Embryonic facial prominence (tissue), 1 donor: ENCODE results near the gene PPCS.
A peak's percentile ranks its signal among the peaks of the same experiment; 100 is the strongest.
"Not testable (repeated sequence)": the region's sequence is repeated elsewhere in the genome, so short reads cannot be mapped to it uniquely, and the experiment has no call there.

Experiments
- DNase-seq: peaks from one replicate; pipeline ENCODE4 v3.0.0-alpha.2; 2016; ENCODE audit errors: extremely low spot score

Gene PPCS

GRCh38 chr1:42453386-42453785 is 3.0 kb upstream of the PPCS start:
- DNase-seq: no peak

DNA sequence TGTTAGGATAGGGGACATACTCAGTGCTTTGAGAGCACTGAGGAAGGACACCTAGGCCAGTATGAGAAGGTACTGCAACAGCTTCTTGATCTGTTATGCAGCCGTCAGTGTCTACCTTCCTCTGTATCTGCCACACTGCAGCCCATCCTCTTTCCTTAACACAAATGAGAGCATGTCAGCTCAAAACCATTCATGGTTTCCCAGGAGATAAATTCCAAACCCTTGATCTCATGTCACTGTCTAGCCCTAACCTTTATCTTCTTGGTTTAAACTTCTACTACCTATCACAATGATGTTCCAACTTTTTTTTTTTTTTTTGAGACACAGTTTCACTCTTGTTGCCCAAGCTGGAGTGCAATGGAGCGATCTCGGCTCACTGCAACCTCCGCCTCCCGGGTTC is 1.9 kb upstream of the PPCS start:
- DNase-seq: no peak

- no peak for DNase-seq
Measured at GRCh38 chr1:42456754-42457089, 379 bp downstream of the PPCS start.

DNA sequence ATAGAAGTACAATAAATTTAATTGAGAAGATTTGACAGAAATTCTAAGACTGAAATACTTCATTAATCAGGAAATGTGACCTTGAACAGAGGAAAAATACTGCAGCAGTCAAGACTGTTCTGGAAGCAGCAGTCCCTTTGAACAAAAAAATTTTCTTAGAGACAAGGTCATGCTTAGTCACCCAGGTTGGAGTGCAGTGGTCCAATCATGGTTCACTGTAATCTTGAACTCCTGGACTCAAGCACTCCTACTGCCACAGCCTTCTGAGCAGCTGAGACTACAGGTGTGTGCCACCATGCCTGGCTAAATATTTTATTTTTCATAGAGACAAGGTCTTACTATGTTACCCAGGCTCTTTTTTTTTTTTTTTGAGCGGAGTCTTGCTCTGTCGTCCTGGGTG is 4.9 kb downstream of the PPCS start:
- no peak for DNase-seq

DNA sequence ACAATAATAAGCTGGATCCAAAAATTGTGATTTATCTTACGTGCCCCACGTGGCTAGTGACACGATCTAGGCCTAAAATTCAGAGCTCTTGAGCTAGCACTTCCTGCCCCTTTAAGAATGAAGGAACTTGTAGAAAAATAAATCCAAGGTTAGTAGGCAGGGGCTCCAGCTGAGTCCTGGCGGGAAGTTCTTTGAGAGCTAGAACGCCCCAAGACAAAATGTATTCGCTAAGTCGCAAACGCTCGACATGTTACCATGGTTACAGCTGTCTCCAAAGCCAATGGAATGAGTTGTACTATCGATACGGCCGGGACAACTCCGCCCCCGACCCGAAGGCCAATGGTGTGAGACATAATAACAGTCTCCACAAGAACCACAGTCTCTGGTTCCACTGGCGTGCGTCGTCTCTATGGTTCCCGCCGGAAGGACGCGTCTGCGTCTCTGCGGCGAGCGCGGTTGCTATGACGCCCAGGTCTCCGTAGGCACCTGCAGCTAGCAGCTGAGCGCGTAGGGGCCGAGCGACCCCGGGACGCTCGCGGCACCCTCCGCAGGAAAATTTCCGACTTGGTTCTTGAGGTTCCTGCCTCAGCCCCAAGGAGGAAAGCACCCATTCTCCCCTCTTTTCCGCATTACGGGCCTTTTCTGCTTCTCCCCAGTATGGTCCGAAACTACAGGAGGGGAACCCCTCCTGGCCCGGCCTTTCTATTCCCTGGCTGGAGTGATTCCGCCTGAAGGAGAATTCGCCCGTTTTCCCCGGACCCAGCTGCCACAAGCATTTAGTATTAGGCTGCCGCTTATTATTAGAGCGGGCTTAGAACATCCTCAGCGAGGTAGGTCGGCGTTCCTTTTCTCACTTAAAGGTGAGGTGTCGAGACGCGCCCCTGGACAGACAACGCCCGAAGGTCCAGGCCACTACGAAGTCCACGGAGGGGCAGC is 6.8 kb downstream of the PPCS start, which contains the start of gene CCDC30:
CCDC30 (plus strand) TSS at position 459 of the 936 bp plus-strand sequence. CDS start 17,266 bp downstream, outside the sequence.
- DNase-seq: peak; percentile 96

DNA sequence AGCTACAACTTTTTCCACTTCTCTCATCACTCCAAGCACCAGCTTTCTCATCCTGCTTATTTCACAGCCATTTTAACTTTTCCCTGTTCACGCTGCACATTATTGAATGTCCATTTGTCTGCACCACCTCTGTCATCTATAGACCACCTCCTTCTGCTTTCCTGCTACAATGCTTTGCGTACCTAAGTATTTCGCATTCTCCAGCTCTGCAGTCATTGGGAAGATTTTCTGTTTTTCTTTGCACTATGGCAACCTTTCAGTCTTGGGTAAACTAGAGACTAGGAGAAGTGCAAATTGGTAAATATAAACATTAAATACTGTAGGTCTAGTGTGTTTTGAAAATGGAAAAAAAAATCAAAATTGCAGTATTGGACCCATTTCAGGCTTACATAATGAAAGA is 7.6 kb downstream of the PPCS start:
- no peak for DNase-seq

- no peak for DNase-seq
Measured at GRCh38 chr1:42466030-42466429, 9.7 kb downstream of the PPCS start.

DNA sequence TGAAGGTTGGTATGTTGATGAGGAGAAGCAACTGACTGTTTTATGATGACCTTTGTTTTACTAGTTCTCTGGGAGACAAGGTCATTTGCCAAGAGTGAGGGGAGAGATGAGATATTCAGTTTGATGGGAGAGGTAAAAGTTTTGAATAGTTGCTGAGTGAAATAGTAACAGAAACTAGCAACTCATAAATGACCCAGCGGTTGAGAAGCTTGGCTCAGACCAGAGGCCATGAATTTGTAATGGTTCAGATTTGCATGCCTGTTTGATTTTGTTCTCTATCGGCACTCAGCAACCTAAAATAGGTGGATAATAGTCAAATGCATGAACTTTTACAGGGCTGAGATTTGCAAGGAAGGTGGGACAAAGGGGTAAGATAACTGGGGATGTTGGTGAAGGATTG is 13.4 kb downstream of the PPCS start:
- no peak for DNase-seq

DNA sequence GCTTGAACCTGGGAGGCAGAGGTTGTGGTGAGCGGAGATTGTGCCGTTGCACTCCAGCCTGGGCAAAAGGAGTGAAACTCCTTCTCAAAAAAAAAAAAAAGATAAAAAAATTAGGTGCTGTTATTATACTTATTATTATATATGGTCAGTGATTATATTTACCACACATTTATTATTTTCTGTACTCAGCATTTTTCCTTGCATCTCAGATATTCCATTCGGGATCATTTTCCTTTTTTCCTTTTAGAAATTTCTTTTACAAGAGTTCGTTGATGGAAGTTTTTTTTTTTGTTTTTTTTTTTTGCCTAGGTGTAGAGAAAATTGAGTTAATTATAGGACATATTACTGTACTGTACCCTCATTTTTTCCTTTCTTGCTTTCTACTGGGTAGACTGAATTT is 20.3 kb downstream of the PPCS start:
- DNase-seq: no peak

- DNase-seq: not testable (repeated sequence)
Measured at GRCh38 chr1:42477354-42477753, 21.0 kb downstream of the PPCS start.

- DNase-seq: no peak
Measured at GRCh38 chr1:42477775-42478174, 21.4 kb downstream of the PPCS start.

- no peak for DNase-seq
Measured at GRCh38 chr1:42479621-42480020, 23.3 kb downstream of the PPCS start.

DNA sequence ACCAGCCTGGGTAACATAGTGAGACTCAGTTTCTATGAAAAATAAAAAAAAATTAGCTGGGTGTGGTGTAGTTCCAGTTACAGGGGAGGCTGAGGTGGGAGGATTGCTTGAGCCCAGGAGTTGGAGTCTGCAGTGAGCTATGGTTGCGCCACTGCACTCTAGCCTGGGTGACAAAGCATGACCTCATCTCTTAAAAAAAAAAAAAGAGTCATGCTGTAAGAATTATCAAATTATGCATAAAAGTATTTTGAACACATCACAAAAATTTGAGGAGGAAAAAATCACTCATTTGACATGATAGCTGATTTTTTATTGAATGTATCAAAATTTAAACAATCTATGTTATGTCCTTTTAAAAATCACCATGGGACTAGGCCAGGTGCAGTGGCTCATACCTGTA is 24.6 kb downstream of the PPCS start:
- no peak for DNase-seq

DNA sequence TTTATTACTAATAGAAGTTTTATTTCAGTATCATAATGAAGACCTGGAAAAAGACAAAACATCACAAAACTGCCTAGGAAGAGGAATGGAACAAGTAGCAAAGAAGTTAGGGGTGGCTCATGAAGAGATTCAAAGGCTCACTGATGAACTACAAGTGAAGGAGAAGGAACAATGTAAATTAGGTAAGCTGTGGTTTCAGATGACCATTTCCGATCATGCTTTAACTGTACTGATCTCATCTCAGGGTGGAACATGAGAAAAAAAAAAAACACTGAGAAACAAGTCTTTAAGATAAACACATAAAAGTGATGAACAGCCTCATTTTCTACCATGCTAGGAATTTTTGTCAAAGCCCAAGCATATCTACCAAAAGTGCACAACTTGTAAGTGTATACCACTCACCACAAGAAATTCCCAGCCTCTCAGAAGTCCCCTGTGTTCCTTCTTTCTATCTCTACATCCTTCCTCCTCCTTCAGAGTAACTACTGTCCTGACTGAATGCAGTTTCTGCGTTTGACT is 26.4 kb downstream of the PPCS start:
- DNase-seq: no peak

GRCh38 chr1:42484382-42484781 is 28.0 kb downstream of the PPCS start:
- DNase-seq: no peak

DNA sequence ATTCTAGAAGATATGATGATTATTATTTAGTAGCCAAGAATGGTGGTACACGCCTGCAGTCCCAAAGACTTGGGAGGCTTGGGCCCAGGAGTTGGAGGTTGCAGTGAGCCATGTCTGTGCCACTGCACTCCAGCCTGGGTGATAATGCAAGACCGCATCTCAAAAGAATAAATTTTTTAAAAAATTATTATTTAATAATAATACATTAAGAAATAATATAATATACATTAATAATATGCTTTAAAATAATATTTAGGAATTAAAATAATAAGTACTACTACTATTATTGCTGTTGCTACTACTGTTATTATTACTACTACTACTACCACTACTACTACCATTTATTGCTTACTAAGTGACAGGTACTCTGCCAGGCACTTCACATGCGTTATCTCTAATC is 33.9 kb downstream of the PPCS start:
- no peak for DNase-seq

GRCh38 chr1:42502031-42502430 is 45.7 kb downstream of the PPCS start:
- not testable (repeated sequence) for DNase-seq

DNA sequence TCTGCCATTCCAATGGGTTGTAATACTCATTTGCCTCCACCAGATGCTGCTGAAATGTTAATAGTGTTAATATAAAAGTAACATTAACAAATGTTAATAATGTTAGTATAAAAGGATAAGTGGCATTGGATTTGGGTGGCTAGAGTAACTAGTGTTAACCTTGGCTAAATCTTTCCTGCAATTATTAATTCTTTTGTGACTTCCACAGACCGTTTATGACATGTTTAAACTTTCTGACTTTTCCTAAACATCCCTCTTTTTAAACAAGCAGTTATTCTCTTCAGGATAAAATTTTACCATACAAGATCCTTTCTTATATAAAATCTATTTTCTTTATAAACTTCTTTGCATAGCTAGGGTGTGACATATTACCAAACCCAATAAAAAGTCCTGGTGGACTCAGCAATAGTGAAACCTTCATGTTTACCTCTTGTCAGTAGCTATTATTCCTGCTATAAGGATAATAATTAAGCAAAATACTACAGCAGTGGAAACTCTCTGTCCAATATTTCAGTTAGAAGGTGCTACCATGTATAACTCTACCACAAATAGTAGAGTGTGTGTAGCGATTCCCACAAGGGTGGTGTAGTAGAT is 48.3 kb downstream of the PPCS start:
- no peak for DNase-seq

DNA sequence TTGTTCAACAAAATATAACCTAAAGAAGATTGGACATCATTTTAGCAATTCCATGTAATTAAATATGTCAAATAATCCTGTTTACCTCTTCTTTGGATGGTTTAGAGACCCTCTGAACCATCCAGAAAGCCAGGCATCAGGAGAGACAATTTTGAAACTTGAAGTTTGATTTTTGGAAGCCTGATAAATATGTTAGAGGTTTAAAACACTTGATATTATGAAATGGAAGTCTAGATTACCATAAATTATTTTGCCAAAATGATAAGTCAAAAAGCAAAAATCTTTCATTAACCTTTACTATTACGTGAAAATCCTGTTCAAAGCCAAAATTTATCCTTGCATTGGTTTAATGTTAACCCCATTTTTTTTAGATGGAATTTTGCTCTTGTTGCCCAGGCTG is 50.2 kb downstream of the PPCS start:
- no peak for DNase-seq
